ENCODE data around the gene TECR.

GRCh38 chr19:14530005-14530348 is 583 bp downstream of the TECR start:
- TF ChIP-seq CTCF (IDR thresholded peaks at IDR 0.05 in 8 of 11, conservative IDR thresholded peaks at IDR 0.05 in 3 of 11) (no peak), POLR2A (IDR thresholded peaks at IDR 0.05) (no peak)
